ENCODE results near the gene SAE1.
"Not testable (repeated sequence)": the region's sequence is repeated elsewhere in the genome, so short reads cannot be mapped to it uniquely, and the experiment has no call there.

- TF ChIP-seq CTCF, EZH2 (IDR thresholded peaks at IDR 0.05): not testable (repeated sequence)
Observed at GRCh38 chr19:47141252-47141651, 10.6 kb downstream of the SAE1 start.
